K562 (cell line): ENCODE measurements around the gene ZP1. TPM values are rescaled to one million over a fixed set of nuclear protein-coding genes. Genes with fewer than 3 reads are reported as not detected.

Source experiments
- ATF1 ChIP-seq, 2 experiments: fragments of 450-650 bp in 1 of 2; IDR thresholded peaks; 2 replicates each; pipeline ENCODE4 v1.6.1; 2016; ENCODE audit warnings: missing compliant biosample characterization in 1 of 2, missing genetic modification characterization in 1 of 2
- ID3 ChIP-seq, 2 experiments: fragments of 250-450 bp in 1 of 2; fragments of 450-650 bp in 1 of 2; sonication (Bioruptor Pico) in 1 of 2; IDR thresholded peaks; 2 replicates each; pipeline versions ENCODE4 v1.6.1 to v1.8.0; 2016 to 2021; ENCODE audit warnings: mild to moderate bottlenecking in 2 of 2, moderate library complexity in 2 of 2, missing compliant biosample characterization in 1 of 2, missing genetic modification characterization in 1 of 2
- KLF10 ChIP-seq: fragments of 250-450 bp; sonication (Bioruptor Pico); IDR thresholded peaks from 2 replicates; pipeline ENCODE4 v1.6.1; 2021; ENCODE audit warnings: matching md5 sums
- LARP7 ChIP-seq: fragments of 450-650 bp; IDR thresholded peaks from 2 replicates; pipeline ENCODE4 v1.6.1; 2016
- MED1 ChIP-seq: sonication (generic); formaldehyde crosslinking; IDR thresholded peaks from 2 replicates; pipeline ENCODE4 v1.8.1; 2023; ENCODE audit warnings: missing genetic modification reagents, borderline replicate concordance
- MTA1 ChIP-seq: fragments of 450-650 bp; IDR thresholded peaks from 2 replicates; pipeline ENCODE4 v1.6.1; 2017; ENCODE audit warnings: borderline replicate concordance
- MXI1 ChIP-seq: IDR thresholded peaks from 2 replicates; pipeline ENCODE4 v1.6.1; 2011; ENCODE audit warnings: low read depth, mild to moderate bottlenecking, improper control_type of control experiment, low read length
- MYC ChIP-seq, 2 experiments: fragments of 250-450 bp in 1 of 2; sonication (Bioruptor Pico) in 1 of 2; IDR thresholded peaks; 2 replicates each; pipeline versions ENCODE4 v1.5.1 to v1.6.1; 2012 to 2021; ENCODE audit warnings: low read depth in 2 of 2, borderline replicate concordance in 1 of 2, improper control_type of control experiment in 1 of 2, low read length in 1 of 2, mild to moderate bottlenecking in 1 of 2, moderate library complexity in 1 of 2
- SETDB1 ChIP-seq: IDR thresholded peaks from one replicate; pipeline ENCODE4 v1.6.1; 2012; ENCODE audit warnings: low read length, control low read depth, inconsistent platforms
- SREBF1 ChIP-seq: fragments of 150-350 bp; IDR thresholded peaks from 2 replicates; pipeline ENCODE4 v1.6.1; 2014; ENCODE audit warnings: antibody characterized with exemption, low read depth, low read length, borderline replicate concordance
- SRSF3 ChIP-seq: fragments of 200-400 bp; formaldehyde crosslinking; IDR thresholded peaks from 2 replicates; pipeline ENCODE4 v1.6.1; 2016; ENCODE audit warnings: mild to moderate bottlenecking, low read length, moderate library complexity; ENCODE audit not compliant: insufficient read depth
- STAT5A ChIP-seq: IDR thresholded peaks from 2 replicates; pipeline ENCODE4 v1.6.1; 2012; ENCODE audit warnings: low read length, inconsistent platforms, borderline replicate concordance
- TARDBP ChIP-seq: fragments of 450-650 bp; IDR thresholded peaks from 2 replicates; pipeline ENCODE4 v1.6.1; 2016
- TFAP4 ChIP-seq: sonication (generic); formaldehyde crosslinking; IDR thresholded peaks from 2 replicates; pipeline ENCODE4 v1.8.0; 2022; ENCODE audit warnings: missing genetic modification reagents, mild to moderate bottlenecking, moderate library complexity, borderline replicate concordance
- VEZF1 ChIP-seq: fragments of 200-800 bp; sonication (Bioruptor generic); IDR thresholded peaks from 2 replicates; pipeline ENCODE4 v1.6.1; 2017; ENCODE audit warnings: missing genetic modification characterization, missing compliant biosample characterization
- ZBTB1 ChIP-seq: sonication (generic); formaldehyde crosslinking; IDR thresholded peaks from 2 replicates; pipeline ENCODE4 v1.8.1; 2023; ENCODE audit warnings: missing genetic modification reagents, low read depth, mild to moderate bottlenecking, borderline replicate concordance
- ZBTB43 ChIP-seq: sonication (generic); formaldehyde crosslinking; IDR thresholded peaks from 2 replicates; pipeline ENCODE4 v1.8.0; 2023; ENCODE audit warnings: mild to moderate bottlenecking, missing genetic modification reagents
- ZNF23 ChIP-seq: fragments of 250-450 bp; sonication (Bioruptor Pico); IDR thresholded peaks from 2 replicates; pipeline ENCODE4 v1.4.0; 2020; ENCODE audit warnings: mild to moderate bottlenecking
- ZNF232 ChIP-seq: sonication (generic); formaldehyde crosslinking; IDR thresholded peaks from 2 replicates; pipeline ENCODE4 v1.8.0; 2022; ENCODE audit warnings: mild to moderate bottlenecking, missing genetic modification reagents
- ZNF445 ChIP-seq: fragments of 250-450 bp; sonication (Bioruptor Pico); IDR thresholded peaks from 2 replicates; pipeline ENCODE4 v1.4.0; 2020; ENCODE audit warnings: low read depth, mild to moderate bottlenecking, moderate library complexity
- ZNF449 ChIP-seq: fragments of 250-450 bp; sonication (Bioruptor Pico); IDR thresholded peaks from 2 replicates; pipeline ENCODE4 v1.8.0; 2022; ENCODE audit warnings: moderate library complexity, mild to moderate bottlenecking, inconsistent platforms
- ZNF583 ChIP-seq: fragments of 250-450 bp; sonication (Bioruptor Pico); IDR thresholded peaks from 2 replicates; pipeline ENCODE4 v1.4.0; 2020
- ZNF589 ChIP-seq: fragments of 200-800 bp; sonication (Bioruptor generic); IDR thresholded peaks from 2 replicates; pipeline ENCODE4 v1.6.1; 2016; ENCODE audit warnings: low read depth, missing genetic modification characterization, missing compliant biosample characterization
- ZZZ3 ChIP-seq: fragments of 450-650 bp; IDR thresholded peaks from 2 replicates; pipeline ENCODE4 v1.6.1; 2016; ENCODE audit warnings: antibody characterized with exemption, mild to moderate bottlenecking, moderate library complexity
- polyA plus RNA-seq, 8 experiments: library from polyadenylated mRNA; depleted of rRNA in 4 of 8; stranded (reverse) in 5 of 8; unstranded in 3 of 8; fragments of >200 nt; fragmentation: Nextera tagmentation in 2 of 8; fragmentation: Illumina TruSeq in 1 of 8; extraction: Ambion mirVana in 2 of 8; extraction: Trizol in 1 of 8; gene quantifications; 2 replicates each; pipeline versions ENCODE4 v1.2.1 to v1.2.3, GENCODE V29; 2011 to 2014; ENCODE audit warnings: inconsistent platforms in 1 of 8, missing spikeins in 1 of 8
- total RNA-seq, 7 experiments: library from RNA; depleted of rRNA in 6 of 7; stranded (reverse); fragments of >200 nt in 6 of 7; fragmentation: Illumina TruSeq in 2 of 7; extraction: Trizol in 2 of 7; gene quantifications; 2 replicates each; pipeline versions ENCODE4 v1.2.1 to v1.2.3, GENCODE V29; 2011 to 2021; ENCODE audit warnings: low replicate concordance in 1 of 7

The ZP1 gene
- total and polyA plus RNA-seq, 9 of the 15 experiments (the other 6 are each of a cell fraction or from before 2014, with no cell fraction given): 0.11 to 0.15 TPM; not detected in 7

- TF ChIP-seq TARDBP (no peak), ZNF23 (CRISPR knock-in tag) (no peak), SRSF3 (no peak), MTA1 (no peak), STAT5A (no peak), TFAP4 (CRISPR knock-in tag) (peak; percentile 96), KLF10 (CRISPR knock-in tag) (no peak), ZNF589 (no peak), ZBTB43 (CRISPR knock-in tag) (no peak), ZZZ3 (no peak), VEZF1 (peak; percentile 21; the same call in 1 of the 2 replicates), LARP7 (no peak), MXI1 (no peak), MYC (IDR thresholded peaks at IDR 0.05; ENCODE audit: low read depth, low read length) (no peak), MYC (CRISPR knock-in tag; IDR thresholded peaks at IDR 0.05; ENCODE audit: borderline replicate concordance, low read depth) (no peak), SETDB1 (no peak), ZNF445 (CRISPR knock-in tag) (no peak), SREBF1 (no peak), ZBTB1 (CRISPR knock-in tag) (no peak), MED1 (CRISPR knock-in tag) (no peak), ID3 (CRISPR knock-in tag; IDR thresholded peaks at IDR 0.05) (no peak), ID3 (tag; IDR thresholded peaks at IDR 0.05) (no peak), ZNF232 (CRISPR knock-in tag) (no peak), ZNF583 (CRISPR knock-in tag) (no peak), ZNF449 (CRISPR knock-in tag) (no peak), ATF1 (CRISPR knock-in tag; IDR thresholded peaks at IDR 0.05) (no peak), ATF1 (tag; IDR thresholded peaks at IDR 0.05) (0 out of 2 replicates have a peak, but pooled peaks have one; percentile 31)
Observed at GRCh38 chr11:60848714-60849151, 18.6 kb upstream of the ZP1 start (continued).
